GM12872 (cell line): ENCODE measurements around the gene RRM2.

Experiments used
- CTCF ChIP-seq: IDR thresholded peaks from 3 replicates; pipeline ENCODE4 v1.5.1; 2011; ENCODE audit warnings: low read depth, mild to moderate bottlenecking, low read length, moderate library complexity; ENCODE audit not compliant: insufficient read depth

RRM2 gene

GRCh38 chr2:10145519-10146357 is 23.2 kb downstream of the RRM2 start:
- no peak for TF ChIP-seq CTCF

GRCh38 chr2:10146366-10147005 is 23.9 kb downstream of the RRM2 start:
- TF ChIP-seq CTCF: no peak

- no peak for TF ChIP-seq CTCF
Observed at GRCh38 chr2:10148268-10148667, 25.7 kb downstream of the RRM2 start.

GRCh38 chr2:10149635-10150034 is 27.1 kb downstream of the RRM2 start:
- no peak for TF ChIP-seq CTCF

- no peak for TF ChIP-seq CTCF
Observed at GRCh38 chr2:10150436-10150835, 27.9 kb downstream of the RRM2 start.

GRCh38 chr2:10151462-10151861 is 28.9 kb downstream of the RRM2 start:
- TF ChIP-seq CTCF: no peak

- TF ChIP-seq CTCF: 0 out of 3 replicates have a peak, but pooled peaks have one; percentile 7
Observed at GRCh38 chr2:10157293-10157692, 34.8 kb downstream of the RRM2 start.
